A204.1 (cell line): ENCODE data around the gene GPC4.

ENCODE experiments used
- FAIRE-seq: peaks from 2 replicates; lab custom pipeline; 2012; peaks lifted over from hg19 to GRCh38; lab: Jason Lieb, UNC

The GPC4 gene

DNA sequence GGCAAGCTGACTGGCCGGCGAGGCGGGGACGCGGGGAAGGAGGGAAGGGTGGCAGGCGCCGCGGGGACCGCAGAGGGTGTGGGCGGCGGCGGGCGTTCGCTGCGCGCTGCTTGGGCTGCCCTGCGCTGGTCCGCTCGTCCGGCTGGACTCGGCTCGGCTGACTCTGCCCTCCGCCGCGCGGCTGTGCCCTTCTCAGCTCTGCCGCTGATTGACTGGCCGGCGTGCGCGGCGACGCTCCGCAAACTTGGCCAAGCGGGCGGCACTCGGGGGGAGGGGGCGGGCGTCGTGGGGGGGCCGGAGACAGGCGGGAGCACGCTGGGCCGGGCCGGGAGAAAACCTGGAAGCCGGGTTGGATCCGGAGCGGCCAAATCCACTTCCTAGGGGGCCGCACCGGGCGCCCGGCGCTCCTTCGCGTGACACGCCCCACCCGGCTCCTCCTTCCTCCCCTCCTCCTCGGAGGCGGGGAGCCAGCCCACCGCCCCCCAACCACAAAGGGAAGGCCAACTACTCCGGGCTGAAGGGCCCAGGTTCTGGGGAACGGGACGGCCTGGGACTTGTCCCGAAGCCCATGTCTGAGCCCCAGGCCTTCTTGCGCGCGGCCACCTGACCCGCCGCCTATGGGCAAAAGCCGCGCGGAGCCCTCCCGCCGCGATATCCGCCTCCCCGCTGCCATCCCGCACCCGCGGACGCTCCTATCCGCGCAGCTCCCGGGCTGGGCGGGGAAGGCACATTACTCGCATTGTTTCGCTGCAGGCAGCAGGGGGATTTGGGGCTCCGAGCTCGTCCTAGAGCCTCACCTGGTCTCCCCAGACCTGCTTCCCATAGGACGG is at the start of gene GPC4:
Gene GPC4, minus strand, starts transcription at position 214 of the 830 bp plus-strand sequence. CDS start 524 bp downstream, outside the sequence.
- no peak for FAIRE-seq

DNA sequence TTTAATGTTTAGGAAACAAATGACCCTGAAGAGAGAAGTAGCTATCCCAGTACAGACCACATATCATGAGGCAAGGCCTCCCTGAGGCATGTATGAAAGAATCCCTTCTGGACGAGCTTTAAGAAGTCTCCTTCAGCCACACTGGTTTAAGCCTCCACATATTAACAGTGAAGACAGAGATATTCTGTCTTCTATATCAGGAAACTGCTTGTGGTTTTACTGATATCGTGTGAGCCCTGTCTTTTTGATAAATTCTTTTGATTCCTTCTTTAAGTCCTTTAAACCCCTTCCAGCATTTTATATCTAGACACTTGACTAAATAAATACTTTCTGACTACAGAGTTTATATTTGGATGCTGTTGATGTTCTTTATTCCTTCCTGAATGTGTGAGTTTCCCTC is 45.9 kb upstream of the GPC4 start:
- FAIRE-seq: no peak

DNA sequence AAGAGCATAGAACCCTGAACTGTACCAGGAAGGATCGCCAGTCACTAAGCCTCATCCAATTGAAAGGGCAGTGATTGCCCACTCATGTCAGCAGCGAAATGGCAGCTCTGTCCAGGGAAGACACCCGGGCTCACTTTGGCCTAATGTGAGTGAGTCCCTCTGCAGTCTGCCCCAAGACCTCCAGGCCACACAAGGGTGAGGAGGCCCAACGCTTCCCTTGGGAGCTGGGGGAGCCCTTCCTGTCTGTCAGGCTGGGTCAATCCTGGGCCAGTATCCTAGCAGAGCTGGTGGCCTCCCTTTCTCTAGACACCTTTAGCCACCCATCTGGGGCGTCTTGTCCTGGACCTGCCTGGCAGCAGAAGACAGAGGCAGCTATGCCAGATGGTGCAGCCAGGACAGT is 39.6 kb upstream of the GPC4 start:
- FAIRE-seq: no peak

DNA sequence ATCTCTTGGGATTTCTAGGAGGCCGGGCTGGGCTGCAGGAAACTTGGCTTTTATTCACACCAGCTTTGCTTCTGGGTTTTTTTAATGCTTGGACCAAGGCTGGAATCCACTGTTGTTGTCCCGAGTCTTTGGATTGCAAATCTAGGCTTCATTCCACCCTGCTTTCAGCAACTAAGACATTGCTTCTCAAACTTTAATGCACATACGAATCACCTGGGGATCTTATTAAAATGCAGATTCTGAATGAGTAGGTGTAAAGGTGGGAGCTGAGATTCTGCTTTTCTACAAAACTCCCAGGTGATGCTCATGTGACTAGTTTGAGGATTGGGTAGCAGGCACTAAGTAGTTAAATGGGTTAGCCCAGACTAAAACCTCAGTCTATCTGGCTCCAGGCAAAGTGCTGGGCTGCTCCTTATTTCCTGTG is 39.2 kb upstream of the GPC4 start:
- no peak for FAIRE-seq

DNA sequence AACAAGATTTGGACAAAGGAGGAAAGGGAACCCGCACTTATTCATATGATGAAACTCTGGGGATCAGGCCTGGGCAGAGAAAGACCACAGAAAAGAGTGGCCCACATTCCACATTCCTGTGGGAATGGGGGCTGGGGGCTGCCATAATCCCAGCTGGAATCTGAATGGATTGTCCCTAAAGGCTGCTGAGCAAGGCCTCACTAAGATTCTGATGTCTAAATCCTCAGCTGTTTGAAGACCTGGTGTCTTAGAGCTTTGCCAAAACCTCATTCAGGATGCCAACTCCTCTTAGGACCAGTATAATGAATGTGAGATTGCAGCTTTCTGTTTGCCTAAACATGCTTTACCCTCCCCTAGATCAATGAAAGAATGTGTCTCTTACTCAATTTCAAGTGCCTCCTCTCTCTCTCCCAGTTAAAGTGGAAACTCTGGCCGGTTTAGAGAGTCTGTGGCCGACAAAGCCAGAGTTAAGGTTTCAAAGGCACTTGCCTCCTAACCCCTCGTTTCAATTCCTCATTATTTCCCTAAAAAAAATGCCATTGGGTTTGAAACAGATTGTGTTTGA is 33.3 kb upstream of the GPC4 start:
- no peak for FAIRE-seq

DNA sequence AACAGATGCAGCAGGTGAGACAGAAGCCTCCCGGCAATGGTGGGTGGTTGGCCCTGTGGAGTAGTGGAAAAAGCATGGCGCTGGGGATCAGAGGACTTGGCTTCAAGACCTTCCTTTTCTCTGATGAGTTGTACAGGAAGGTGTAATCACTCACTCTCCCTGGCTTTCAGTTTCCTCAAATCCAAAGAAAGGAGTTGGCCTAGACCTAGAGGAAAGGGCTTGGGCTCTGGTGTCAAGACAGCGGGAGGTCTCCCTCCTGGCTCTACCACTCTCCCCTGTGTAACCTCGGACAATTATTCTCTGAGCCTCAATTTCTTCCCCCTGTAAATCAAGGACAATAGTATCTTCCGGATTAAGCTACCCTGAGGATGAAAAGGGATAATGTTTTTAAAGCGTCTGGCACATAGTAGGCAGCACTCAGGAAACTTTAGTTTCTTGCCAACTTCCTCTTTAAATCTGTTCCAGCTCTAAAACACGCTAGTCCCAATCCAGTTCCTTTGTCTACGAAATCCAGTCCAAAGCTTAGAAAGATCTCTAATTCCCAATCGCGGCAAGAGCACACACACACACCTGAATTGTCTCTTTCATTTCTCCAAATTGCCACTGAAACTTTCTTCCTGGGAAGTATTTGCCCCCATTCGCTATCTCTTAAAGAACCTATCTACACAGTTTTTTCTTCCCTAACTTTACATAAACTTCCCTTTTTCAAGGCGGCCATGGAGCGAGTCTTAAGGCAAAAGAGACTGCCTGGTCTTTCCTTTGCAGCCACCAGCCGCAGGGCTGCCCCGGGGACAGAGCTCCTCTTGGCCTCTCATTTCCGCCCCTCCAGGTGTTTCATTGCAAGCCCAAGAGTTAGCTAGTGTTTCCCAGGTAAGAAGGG is 29.9 kb upstream of the GPC4 start:
- no peak for FAIRE-seq

DNA sequence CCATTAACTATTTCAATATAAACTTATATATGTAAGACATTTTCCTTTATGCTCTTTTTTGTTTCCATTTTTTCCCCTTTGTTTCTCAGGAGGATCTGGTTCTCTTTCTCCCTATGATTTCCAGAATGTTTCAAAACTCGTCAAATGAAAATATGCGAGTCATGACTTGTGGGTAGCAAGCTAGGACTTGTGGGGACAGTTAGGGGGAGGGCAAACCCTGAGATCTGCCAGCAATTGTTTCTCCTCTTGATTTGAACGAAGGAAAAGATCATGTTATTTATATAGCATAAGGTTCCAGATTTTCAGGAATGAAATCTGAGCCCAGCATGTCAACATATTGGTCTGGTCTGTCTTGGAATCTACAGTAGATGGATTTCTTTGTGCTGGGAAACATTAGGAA is 28.9 kb upstream of the GPC4 start:
- FAIRE-seq: no peak

DNA sequence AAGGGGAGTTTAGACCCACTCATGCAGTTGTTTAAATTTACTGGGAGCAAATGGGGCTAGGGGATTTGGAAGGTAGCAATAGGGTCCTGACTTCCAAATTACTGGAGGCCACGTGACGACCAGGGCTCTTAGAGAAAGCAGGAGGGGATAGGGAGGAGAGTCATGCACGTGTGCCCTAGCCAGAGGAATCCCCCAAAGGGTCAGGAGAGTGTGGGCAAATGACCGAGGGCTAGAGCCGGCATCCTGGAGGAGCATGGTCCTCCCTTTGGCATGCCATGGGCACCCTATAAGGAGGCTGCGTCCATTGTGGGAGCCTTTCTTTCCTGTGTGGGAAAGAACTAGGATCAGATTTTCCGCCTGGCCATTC is 25.5 kb upstream of the GPC4 start:
- FAIRE-seq: no peak

DNA sequence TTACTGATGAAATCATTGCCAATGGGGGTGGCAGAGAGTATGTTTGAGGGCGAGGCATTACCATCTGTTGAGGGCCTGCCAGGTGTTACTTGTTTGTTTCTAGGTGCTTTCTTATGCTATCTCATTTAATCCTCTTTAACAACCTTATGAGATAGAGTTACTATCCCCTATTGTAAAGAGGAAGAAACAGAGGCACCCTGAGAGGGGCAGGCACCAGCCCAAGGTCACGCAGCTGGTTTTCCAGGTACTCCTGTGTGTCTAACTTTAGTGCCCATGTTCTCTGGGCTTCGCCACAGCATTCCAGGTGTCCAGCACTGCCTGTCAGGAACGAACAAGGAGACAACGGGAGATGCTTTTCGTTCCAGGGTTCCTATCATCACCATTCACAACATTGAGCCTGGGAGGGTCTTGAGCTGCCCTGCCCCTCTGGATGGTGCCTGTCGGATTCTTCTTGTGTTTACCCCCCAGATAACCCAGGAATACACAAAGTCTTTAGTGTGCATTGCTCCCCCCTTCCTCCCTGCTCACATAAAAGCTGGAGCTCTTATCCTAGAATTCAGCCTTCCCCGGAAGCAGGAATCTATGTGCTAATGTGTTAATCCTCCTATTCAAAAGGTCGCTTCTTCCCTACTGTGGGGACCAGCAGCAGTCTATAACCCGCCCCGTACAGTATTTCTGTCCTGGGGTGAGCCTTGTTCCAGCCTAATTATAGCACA is 24.9 kb upstream of the GPC4 start:
- no peak for FAIRE-seq

DNA sequence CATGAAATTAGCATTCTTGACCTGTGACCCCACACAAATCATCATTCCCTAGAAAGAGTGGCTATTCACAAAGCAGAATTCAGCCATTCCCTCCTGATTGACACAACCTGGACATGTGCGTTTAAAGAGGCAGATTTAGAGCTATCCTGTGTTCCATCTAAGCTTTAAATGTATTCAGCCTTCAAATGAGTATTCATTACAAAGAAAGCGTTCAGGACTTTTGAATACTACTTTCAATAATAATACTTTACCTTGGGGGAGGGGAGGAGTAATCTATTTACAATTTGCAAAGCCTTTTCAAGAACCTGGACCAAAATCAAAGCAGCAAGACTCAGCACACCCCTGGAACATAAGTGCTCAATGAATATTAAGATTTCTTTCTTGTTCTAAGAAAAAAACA is 22.5 kb upstream of the GPC4 start:
- no peak for FAIRE-seq

DNA sequence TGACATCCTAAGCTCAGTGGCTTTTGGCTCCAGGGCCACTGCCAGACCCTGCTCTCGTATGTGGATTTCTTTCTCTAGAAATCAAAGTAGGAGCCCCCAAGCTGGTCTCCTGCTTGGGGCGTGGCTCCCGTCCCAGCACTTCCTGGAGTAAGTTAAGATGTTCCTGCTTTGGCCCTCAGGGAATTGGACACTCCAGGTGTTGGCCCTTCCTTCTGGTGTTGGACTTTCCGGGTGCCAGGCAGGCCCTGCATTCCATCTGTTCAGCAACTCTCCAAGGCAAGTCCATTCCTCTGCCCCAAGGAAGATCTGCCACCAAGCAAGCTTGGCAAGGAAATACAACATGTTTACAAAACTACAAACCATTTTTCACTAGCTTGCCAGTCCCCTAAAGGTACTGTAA is 22.1 kb upstream of the GPC4 start:
- FAIRE-seq: no peak

DNA sequence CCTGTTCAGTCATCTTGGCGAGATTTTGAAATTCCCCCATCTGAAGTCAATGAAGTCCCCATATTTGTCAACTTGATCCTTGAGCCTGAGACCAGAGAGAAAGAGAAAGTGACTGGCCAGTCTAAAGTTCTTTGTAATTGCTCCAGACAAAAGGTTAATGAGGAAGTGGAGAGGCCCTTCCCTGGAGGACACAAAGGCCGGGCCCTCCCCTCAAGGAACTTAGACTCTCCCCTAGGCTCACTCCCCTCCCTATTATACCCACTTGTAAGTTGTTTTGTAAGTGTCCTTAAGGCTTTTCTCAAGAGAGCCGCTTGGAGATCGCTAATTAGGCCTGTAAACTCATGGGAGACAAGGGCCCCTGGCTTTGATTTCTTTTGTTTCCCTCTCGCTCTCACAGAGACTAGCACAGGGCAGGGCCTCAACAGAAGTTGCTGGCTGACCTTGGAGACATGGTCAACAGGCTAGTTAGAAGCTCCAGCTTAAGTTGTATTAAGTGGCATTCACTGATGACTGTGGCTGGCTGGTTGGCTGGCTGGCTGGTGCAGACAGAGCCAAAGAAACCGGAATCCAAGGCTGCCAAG is 20.3 kb upstream of the GPC4 start:
- FAIRE-seq: no peak

DNA sequence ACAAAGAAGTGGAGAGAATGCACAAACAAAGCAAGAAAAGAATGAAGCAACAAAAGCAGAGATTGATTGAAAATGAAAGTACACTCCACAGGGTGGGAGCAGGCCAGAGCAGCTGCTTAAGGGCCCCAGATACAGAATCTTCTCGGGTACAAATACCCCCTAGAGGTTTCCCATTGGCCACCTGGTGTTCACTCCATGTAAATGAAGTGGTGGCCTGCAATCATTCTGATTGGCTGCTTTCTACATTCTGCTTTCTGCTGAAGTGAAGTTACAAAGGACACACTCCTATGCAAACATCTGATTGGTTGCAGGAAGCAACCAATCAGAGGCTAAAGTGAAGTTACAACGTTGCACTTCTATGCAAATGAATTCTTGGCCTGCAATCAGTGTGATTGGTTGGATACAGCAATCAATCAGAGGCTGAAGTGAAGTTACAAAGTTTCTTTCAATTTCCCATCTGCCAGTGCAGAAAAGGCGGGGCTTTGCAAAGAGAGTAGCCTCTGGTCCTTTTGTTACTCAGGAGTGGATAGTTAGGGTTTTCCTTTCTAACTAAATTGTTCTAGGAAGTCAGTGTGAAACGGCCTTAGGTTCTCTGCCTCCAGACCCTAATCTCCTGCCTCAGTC is 19.0 kb upstream of the GPC4 start:
- FAIRE-seq: no peak

DNA sequence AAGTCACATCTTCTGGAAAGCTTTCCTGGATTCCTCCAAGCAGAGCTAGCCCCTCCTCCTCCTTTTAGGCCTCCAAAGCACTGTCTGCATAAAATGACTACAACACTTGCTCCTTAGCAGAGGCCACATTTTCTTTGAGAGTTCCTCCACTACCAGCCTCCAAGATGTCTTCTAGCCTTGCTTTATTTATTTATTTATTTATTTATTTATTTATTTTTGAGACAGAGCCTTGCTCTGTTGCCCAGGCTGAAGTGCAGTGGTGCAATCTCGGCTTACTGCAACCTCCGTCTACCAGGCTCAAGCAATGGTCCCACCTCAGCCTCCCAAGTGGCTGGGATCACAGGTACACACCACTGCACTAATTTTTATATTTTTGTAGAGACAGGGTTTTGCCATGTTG is 4.6 kb upstream of the GPC4 start:
- FAIRE-seq: no peak

DNA sequence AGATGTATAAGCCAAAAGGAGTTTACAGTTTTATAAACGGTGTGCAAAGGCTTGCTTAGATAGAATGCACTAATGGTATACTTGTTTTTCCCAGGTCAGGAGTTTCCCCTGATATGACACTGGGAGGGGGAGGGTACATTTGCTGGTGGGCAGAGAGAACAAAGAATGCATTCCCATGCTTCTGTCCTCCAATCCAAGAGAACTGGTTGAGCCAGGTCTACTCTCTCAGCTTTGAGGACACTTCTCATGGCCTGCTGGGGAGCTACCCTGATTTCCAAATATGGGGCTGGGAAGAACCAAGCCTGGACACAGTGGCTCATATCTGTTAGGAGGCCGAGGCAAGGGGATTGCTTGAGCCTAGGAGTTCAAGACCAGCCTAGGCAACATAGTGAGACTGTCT is 3.3 kb upstream of the GPC4 start:
- FAIRE-seq: no peak

DNA sequence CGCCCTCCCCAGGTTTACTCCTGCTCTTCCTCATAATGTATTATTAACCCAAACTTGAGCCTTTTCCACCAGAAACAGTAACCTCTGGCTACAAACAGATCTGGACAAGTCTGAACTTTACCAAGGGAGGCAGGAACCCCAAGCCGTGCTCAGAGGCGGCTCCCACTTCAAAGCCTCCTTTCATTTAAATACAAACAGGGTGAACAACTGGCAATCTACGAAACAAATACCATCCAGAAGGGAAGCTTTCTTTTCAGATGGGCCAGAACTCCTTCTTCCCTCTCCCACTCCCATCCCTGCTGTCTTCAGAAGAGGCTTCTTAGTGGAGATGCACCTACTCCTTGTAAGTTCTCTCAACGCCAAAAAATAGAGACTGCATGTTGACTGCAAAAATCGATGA is 2.1 kb upstream of the GPC4 start:
- FAIRE-seq: no peak

DNA sequence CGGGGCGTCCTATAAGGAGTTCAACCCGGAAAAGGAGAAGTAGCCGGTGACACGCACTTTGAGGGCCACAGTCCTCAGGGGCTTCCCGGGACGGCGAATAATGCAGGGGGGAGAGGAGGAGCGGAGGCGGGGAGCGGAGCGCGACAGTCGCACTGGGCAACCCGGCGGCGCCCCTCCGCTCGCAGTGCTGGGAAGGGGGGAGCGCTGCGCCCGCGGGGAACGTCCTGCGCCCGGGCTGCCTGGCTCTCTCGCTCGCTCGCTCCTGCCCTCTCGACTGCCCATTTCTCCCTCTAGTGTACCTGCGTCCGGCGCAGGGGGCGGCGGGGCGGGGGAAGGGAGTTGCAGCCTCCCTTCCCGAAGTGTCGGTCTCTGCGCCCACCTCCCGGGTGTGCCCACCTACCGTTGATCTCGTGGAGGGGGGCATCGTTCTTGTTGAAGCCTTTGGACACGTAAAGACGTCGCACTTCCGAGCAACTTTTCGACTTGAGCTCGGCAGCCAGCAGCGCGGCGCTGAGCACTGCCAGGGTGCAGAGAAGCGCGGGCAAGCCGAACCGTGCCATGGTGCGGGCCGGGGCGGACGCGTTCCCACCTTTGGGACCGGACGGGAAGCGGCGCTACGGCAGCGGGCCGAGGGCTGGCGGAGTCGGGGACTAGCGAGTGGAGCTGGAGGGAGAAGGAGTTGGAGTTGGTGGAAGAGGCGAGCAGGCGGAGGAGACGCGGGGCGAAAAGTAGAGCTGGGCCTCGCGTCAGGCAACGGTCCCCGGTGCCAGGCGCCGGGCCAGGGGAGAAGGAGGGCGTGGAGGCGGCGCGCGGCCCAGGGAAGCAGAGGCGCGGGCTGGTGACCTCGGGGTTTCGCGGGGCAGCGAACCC is 648 bp downstream of the GPC4 start:
- FAIRE-seq: no peak

DNA sequence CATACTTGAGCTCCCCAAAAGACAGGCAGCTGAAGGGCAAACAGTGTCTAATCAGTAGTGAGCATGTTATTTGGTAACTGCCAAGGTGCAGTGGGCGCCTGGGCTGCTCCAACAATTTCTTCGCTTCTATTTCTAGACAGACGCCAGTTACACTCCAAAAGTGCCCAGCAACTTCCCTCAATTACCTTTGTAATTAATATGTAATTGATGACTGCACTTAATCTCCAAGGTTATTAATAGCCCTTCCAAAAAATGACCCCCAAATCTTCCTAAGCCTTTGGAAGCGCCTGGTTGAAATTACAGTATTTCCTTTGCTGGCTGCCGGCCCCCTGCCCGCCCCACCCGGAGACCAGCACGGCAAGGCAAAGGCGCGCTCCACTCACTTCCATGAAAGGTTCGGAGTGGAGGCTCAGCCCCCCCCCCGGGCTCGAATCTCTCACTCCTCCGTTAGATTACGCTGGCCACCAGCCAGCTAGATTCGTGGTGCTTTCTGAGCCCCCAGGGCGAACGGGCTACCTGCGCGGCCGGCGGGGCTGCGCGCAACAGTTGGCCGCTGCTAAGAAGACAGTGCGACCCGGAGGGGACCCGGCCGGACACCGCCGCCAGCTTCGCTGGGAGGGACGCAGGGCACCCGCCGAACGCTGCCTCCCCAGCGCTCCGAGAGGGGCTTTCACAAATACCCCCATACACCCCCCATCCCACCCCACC is 1.9 kb downstream of the GPC4 start:
- no peak for FAIRE-seq

DNA sequence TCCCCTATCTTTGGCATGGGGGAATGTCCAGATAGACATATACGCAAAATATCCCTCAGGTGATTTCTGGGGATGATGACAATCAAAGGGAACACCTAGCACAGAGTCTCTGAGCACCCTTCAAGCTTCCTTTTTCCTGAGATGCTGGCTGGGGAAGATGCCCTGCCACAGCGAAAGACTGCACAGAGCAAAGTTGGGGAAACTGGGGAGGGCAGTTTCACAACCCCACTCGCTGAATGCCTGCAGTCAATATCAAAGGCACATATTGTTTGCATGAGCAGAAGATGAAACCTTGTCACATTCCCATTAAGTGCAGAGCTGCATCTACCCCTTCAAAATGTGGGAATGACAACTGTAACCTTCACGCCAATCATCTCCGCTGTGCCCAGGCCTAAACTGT is 2.6 kb downstream of the GPC4 start:
- no peak for FAIRE-seq

DNA sequence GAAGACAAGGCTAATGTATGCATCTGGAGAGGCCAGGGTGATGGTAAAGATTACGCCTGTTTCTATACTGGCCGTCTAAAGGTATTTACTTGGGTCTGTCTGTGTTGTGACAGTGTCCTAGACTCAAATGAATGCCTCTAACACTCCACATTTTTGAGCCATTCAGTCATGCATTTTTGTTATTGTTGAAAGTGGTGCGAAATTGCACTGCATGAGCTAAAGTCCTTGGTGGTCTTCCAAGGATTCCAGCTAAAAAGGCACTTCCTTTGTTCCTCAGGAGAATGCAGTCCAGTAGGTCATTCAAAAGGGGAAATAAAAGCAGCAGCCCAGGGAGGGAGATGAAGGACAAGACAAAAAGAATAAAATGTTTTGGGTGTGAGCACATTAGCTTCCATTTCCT is 3.0 kb downstream of the GPC4 start:
- no peak for FAIRE-seq
